ENCODE data around the gene KLKB1. TPM values are rescaled to one million over a fixed set of nuclear protein-coding genes. Genes with fewer than 3 reads are reported as not detected.

The KLKB1 gene
- total and polyA plus RNA-seq, 2 donors (not counting 3 experiments of a cell fraction or from before 2014, with no cell fraction given): not detected

GRCh38 chr4:186265683-186266652 lies 38.7 kb downstream of the KLKB1 start, which contains the start of gene F11:
Gene F11, plus strand, starts transcription at chr4:186266189. Its CDS starts 948 bp downstream, at chr4:186267137.
- FAIRE-seq (no peak), DNase-seq (ENCODE audit: low read depth, low spot score) (no peak)
- Histone ChIP-seq H3K27ac (ENCODE audit: insufficient read depth, low read depth, low read length) (no peak within 1 kb of the TSS), H3K9me3 (replicated peaks; ENCODE audit: control insufficient read depth, insufficient read depth, low read length) (no peaks in the 10 kb centered on the region), H3K9ac (replicated peaks; ENCODE audit: extremely low read depth, insufficient read depth, low read length) (no peak within 1 kb of the TSS), H3K27me3 (ENCODE audit: control insufficient read depth in 2 of 2, insufficient read depth in 2 of 2, low read length in 2 of 2) (no peaks in the 10 kb centered on the region), H2AFZ (ENCODE audit: low read depth, low read length) (no peak within 1 kb of the TSS), H3K36me3 (ENCODE audit: control insufficient read depth in 2 of 2, extremely low read depth in 1 of 2, insufficient read depth in 2 of 2, low read length in 2 of 2) (no peaks in the 10 kb centered on the region), H3K4me1 (ENCODE audit: control insufficient read depth, extremely low read depth, insufficient read depth, low read length) (no peaks in the 10 kb centered on the region), H3K4me3 (replicated peaks in 1 of 3; ENCODE audit: insufficient read depth in 1 of 3, low read depth in 1 of 3, low read length in 3 of 3) (no peak within 1 kb of the TSS), H3K9me1 (replicated peaks; ENCODE audit: control insufficient read depth, extremely low read depth, insufficient read depth, low read length) (no peaks in the 10 kb centered on the region), H4K20me1 (replicated peaks; ENCODE audit: control insufficient read depth, extremely low read depth, insufficient read depth, low read length) (no peaks in the 10 kb centered on the region), H3K79me2 (ENCODE audit: control insufficient read depth, insufficient read depth, low read length) (no peaks in the 10 kb centered on the region), H3K4me2 (ENCODE audit: insufficient read depth, low read length) (no peak within 1 kb of the TSS)
- dilution Hi-C loops (cut with MboI; ENCODE audit: extremely low pct_ligation_motif_present, low sequenced_read_pairs): no loop called here
- POLR2A ChIA-PET: no interaction called here
- BruUV-seq (replicated peaks): no TSS peak
- CTCF ChIA-PET: no interaction called here
- no peak for TF ChIP-seq POLR2A (IDR thresholded peaks at IDR 0.05; ENCODE audit: low read depth, low read length)
- TF ChIP-seq EZH2 (IDR thresholded peaks at IDR 0.05; ENCODE audit: borderline replicate concordance, low read depth, low read length, severe bottlenecking): no peak
- TF ChIP-seq MYC (IDR thresholded peaks at IDR 0.05; ENCODE audit: low read depth, low read length): no peak
- intact Hi-C loops (cut with micrococcal nuclease): no loop called here

DNA sequence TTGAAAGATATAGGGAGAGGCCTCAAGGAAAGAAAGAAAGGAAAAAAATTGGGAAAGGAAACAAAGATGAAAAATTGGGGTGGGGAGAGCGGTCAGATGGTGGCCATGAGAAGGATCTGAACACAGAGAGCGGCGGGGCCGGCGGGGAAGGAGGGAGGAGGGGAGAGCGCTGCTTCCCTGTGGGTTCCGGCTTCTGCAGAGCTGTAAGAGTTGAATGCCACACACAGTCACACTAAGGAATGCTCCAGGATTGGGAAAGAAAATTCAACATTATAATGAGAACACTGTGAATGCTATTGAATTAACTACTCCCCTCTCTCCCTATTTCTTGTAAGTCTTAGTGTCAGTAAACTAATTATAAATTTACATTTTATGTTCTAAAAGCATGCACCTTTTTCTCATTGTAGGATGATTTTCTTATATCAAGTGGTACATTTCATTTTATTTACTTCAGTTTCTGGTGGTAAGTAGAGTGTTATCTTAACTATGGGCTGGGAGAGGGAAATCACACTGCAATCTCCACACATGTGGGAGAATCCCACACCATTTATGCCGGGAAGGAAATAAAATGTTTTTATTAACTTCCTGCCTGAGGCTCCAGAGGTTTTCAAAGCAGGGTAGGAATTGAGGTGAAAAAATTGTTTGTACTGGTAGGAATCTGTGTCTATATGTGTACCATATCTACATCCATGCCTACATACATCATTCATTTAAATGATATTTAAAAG lies 39.6 kb downstream of the KLKB1 start:
- no peak overlapping the region for H3K27ac ChIP-seq (ENCODE audit: insufficient read depth, low read depth, low read length)
- no peaks in the 10 kb centered on the region for H3K4me1 ChIP-seq (ENCODE audit: control insufficient read depth, extremely low read depth, insufficient read depth, low read length)
- TF ChIP-seq EZH2 (IDR thresholded peaks at IDR 0.05; ENCODE audit: borderline replicate concordance, low read depth, low read length, severe bottlenecking): no peak
- no peak for TF ChIP-seq POLR2A (IDR thresholded peaks at IDR 0.05; ENCODE audit: low read depth, low read length)
- TF ChIP-seq POLR2AphosphoS5 (IDR thresholded peaks at IDR 0.05; ENCODE audit: insufficient read depth, low read depth, low read length): no peak
- no peak for TF ChIP-seq MYC (IDR thresholded peaks at IDR 0.05; ENCODE audit: low read depth, low read length)
- TF ChIP-seq, protein P1, sequence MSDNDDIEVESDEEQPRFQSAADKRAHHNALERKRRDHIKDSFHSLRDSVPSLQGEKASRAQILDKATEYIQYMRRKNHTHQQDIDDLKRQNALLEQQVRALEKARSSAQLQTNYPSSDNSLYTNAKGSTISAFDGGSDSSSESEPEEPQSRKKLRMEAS (IDR thresholded peaks at IDR 0.05; ENCODE audit: insufficient read depth, insufficient read length): no peak
- no peak for TF ChIP-seq FOS (IDR thresholded peaks at IDR 0.05; ENCODE audit: borderline replicate concordance, insufficient read depth, low read length)
- TF ChIP-seq, protein P2, sequence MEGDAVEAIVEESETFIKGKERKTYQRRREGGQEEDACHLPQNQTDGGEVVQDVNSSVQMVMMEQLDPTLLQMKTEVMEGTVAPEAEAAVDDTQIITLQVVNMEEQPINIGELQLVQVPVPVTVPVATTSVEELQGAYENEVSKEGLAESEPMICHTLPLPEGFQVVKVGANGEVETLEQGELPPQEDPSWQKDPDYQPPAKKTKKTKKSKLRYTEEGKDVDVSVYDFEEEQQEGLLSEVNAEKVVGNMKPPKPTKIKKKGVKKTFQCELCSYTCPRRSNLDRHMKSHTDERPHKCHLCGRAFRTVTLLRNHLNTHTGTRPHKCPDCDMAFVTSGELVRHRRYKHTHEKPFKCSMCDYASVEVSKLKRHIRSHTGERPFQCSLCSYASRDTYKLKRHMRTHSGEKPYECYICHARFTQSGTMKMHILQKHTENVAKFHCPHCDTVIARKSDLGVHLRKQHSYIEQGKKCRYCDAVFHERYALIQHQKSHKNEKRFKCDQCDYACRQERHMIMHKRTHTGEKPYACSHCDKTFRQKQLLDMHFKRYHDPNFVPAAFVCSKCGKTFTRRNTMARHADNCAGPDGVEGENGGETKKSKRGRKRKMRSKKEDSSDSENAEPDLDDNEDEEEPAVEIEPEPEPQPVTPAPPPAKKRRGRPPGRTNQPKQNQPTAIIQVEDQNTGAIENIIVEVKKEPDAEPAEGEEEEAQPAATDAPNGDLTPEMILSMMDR (IDR thresholded peaks at IDR 0.05; ENCODE audit: extremely low read depth in 1 of 2, insufficient read depth in 1 of 2, low read depth in 1 of 2, low read length in 2 of 2): no peak
- no peaks in the 10 kb centered on the region for H3K36me3 ChIP-seq (ENCODE audit: control insufficient read depth in 2 of 2, extremely low read depth in 1 of 2, insufficient read depth in 2 of 2, low read length in 2 of 2)
- no peak overlapping the region for H3K4me3 ChIP-seq (replicated peaks in 1 of 3; ENCODE audit: insufficient read depth in 1 of 3, low read depth in 1 of 3, low read length in 3 of 3)
- dilution Hi-C loops (cut with MboI; ENCODE audit: extremely low pct_ligation_motif_present, low sequenced_read_pairs): no loop called here
- H3K79me2 ChIP-seq (ENCODE audit: control insufficient read depth, insufficient read depth, low read length): no peaks in the 10 kb centered on the region
- H3K9me1 ChIP-seq (replicated peaks; ENCODE audit: control insufficient read depth, extremely low read depth, insufficient read depth, low read length): no peaks in the 10 kb centered on the region
- BruUV-seq (replicated peaks): no TSS peak
- no peaks in the 10 kb centered on the region for H3K9me3 ChIP-seq (replicated peaks; ENCODE audit: control insufficient read depth, insufficient read depth, low read length)
- no peak overlapping the region for H3K9ac ChIP-seq (replicated peaks; ENCODE audit: extremely low read depth, insufficient read depth, low read length)
- H2AFZ ChIP-seq (ENCODE audit: low read depth, low read length): no peak overlapping the region
- DNase-seq (ENCODE audit: low read depth, low spot score) (no peak), FAIRE-seq (no peak)
- no peaks in the 10 kb centered on the region for H3K27me3 ChIP-seq (ENCODE audit: control insufficient read depth in 2 of 2, insufficient read depth in 2 of 2, low read length in 2 of 2)
- no peak overlapping the region for H3K4me2 ChIP-seq (ENCODE audit: insufficient read depth, low read length)
- no peaks in the 10 kb centered on the region for H4K20me1 ChIP-seq (replicated peaks; ENCODE audit: control insufficient read depth, extremely low read depth, insufficient read depth, low read length)
- ChIA-PET CTCF (no interaction called here), POLR2A (no interaction called here)
- intact Hi-C loops (cut with micrococcal nuclease): no loop called here

Measured in endothelial cell of umbilical vein (primary cell).